Esophagus squamous epithelium (tissue), 5 donors: ENCODE measurements around the gene TIMP2. TPM values are rescaled to one million over a fixed set of nuclear protein-coding genes. Genes with fewer than 3 reads are reported as not detected.
A peak's percentile ranks its signal among the peaks of the same experiment; 100 is the strongest.

Experiments used
- DNase-seq: peaks from one replicate; lab custom pipeline; 2025; lab: John Stamatoyannopoulos, UW
- H3K27ac ChIP-seq, 4 donors: fragments of 200-600 bp; sonication (generic); one replicate each; pipeline ENCODE4 v1.5.1; 2016 to 2019; ENCODE audit warnings: mild to moderate bottlenecking in 1 of 4
- H3K27me3 ChIP-seq, 4 donors: fragments of 200-600 bp; sonication (generic); 1 replicate in 3 of 4; 2 replicates in 1 of 4; pipeline versions ENCODE4 v1.5.1 to v1.6.0; 2017 to 2021; ENCODE audit warnings: antibody characterized with exemption in 1 of 4
- H3K36me3 ChIP-seq, 3 donors: fragments of 200-600 bp; sonication (generic); one replicate each; pipeline ENCODE4 v1.5.1; 2016 to 2019
- H3K4me1 ChIP-seq, 3 donors: fragments of 200-600 bp; sonication (generic); one replicate each; pipeline ENCODE4 v1.5.1; 2017 to 2019
- H3K4me3 ChIP-seq, 4 donors: fragments of 200-600 bp; sonication (generic); 1 replicate in 3 of 4; 2 replicates in 1 of 4; pipeline ENCODE4 v1.5.1; 2016 to 2019; ENCODE audit warnings: mild to moderate bottlenecking in 2 of 4, moderate library complexity in 1 of 4
- H3K9me3 ChIP-seq, 3 donors: fragments of 200-600 bp; sonication (generic); one replicate each; pipeline ENCODE4 v1.5.1; 2016 to 2019
- CTCF ChIP-seq, 6 experiments: fragments of 450-650 bp in 4 of 6; fragments of 200-600 bp in 2 of 6; sonication (generic) in 2 of 6; IDR thresholded peaks; one replicate each; pipeline ENCODE4 v1.5.1; 2016 to 2019; ENCODE audit warnings: antibody characterized with exemption in 6 of 6, mild to moderate bottlenecking in 4 of 6, moderate library complexity in 4 of 6
- POLR2A ChIP-seq, 4 donors: fragments of 450-650 bp; IDR thresholded peaks; one replicate each; pipeline ENCODE4 v1.6.1; 2017; ENCODE audit warnings: antibody characterized with exemption in 4 of 4, mild to moderate bottlenecking in 4 of 4, moderate library complexity in 3 of 4
- WGBS, 2 donors: methylation state at CpG; one replicate each; pipeline ENCODE4 v1.1.5; 2018; 5-methylcytosine and 5-hydroxymethylcytosine counted together
- intact Hi-C: fragments of 100-400 bp; cut with DNase I; formaldehyde crosslinking; loops from one replicate; pipeline ENCODE4 v1.15.0; 2022
- total RNA-seq, 4 donors: library from RNA; depleted of rRNA; stranded (reverse); fragments of >200 nt; gene quantifications; one replicate each; pipeline ENCODE4 v1.1.0, GENCODE V29; 2016
- donor health status: DM: yes; HTN: yes; CAD: no.

TIMP2 gene
- total RNA-seq, 4 donors from 2014 or later = 6.1 to 154 (median 28.2) TPM

DNA sequence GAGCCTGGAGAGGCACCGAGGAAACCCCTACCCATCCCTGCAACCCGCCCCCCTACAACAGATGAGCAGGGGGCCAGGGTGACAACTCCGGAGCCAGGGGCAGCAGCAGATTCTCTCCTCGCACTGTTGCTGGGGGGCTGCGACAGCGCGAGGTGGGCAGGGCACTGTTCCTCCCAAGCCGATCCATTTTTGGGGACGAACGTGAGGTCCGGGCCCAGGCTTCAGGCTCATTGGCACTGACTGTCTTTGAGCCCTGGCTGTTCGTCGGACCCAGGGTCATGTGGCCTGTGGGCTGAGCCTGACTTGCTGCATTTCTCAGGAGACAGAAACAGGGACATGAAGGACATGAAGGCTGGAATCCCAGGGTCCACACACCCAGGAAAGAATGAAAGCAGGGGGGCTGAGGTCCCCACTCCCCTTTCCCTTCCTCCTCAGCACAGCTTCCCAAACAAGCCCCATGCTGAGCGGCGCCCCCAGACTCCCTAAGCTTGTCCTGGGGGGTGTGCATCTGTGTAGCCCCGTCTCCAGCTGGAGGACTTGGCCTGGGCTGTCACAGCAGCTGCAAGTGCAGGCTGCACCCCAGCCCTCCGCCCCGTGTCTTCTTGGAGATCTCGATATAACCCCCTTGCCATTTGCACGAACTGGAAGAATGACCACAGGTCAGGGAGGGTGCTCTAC, 40.9 kb downstream of the TIMP2 start:
- peak overlapping the region; percentile 78 to 96 (median 92) for H3K27ac ChIP-seq
- TF ChIP-seq CTCF (IDR thresholded peaks at IDR 0.05) = no peak
- no peak for TF ChIP-seq POLR2A (IDR thresholded peaks at IDR 0.05)
- peaks cover 33 to 86% (median 56%) of the 10 kb centered on the region in 3 donors for H3K4me1 ChIP-seq
- WGBS, 2 donors = 58 to 71% methylated on average over 6 to 9 of the region's 20 CpGs
- no peaks in the 10 kb centered on the region for H3K36me3 ChIP-seq
- H3K9me3 ChIP-seq = no peaks in the 10 kb centered on the region
- no peak for DNase-seq
- H3K27me3 ChIP-seq = no peaks in the 10 kb centered on the region
- peak overlapping the region in 3 of 4 donors; percentile 16 to 55 (median 29) for H3K4me3 ChIP-seq
- intact Hi-C loops = no loop called here

DNA sequence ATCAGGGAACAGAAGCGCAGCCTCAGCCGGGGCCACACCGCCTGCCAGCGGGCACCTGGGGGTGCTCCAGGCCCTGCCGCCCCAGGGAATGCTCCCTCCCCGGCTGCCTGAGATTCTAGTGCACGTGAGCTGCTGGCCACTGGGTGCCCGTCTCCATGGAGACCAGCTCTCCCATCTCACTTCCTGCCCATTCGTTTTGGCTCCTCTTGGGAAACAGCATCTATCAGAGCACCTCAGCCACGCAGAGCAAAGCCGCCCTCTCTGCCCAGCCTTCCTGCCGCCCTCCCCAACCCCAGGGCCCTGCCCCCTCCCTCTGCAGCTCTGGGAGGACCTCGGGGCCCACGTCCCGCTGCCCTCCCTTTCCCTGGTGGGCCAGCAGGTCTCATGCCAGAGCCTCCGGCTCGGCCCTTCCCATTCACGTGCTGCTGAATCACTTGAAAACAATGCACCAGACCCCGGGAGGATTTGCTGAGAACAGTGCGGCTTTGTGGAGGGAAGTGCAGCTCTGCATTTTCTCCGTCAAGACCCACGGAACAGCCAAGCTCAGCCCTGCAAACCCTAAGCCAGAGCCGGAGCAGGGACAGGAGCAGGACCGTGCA, 41.6 kb downstream of the TIMP2 start:
- Histone ChIP-seq H3K9me3 (no peaks in the 10 kb centered on the region), H3K36me3 (no peaks in the 10 kb centered on the region), H3K27ac (peak overlapping the region; percentile 78 to 96 (median 92)), H3K27me3 (no peaks in the 10 kb centered on the region), H3K4me3 (peak overlapping the region in 3 of 4 donors; percentile 16 to 55 (median 29)), H3K4me1 (peaks cover 38 to 86% (median 60%) of the 10 kb centered on the region in 3 donors)
- DNase-seq = no peak
- WGBS, 2 donors = 11 to 15% methylated on average over 9 to 12 of the region's 24 CpGs
- intact Hi-C loops = no loop called here
- no peak for TF ChIP-seq CTCF (IDR thresholded peaks at IDR 0.05)
- peak in 2 of 4 donors; percentile 36 to 59 for TF ChIP-seq POLR2A (IDR thresholded peaks at IDR 0.05)

DNA sequence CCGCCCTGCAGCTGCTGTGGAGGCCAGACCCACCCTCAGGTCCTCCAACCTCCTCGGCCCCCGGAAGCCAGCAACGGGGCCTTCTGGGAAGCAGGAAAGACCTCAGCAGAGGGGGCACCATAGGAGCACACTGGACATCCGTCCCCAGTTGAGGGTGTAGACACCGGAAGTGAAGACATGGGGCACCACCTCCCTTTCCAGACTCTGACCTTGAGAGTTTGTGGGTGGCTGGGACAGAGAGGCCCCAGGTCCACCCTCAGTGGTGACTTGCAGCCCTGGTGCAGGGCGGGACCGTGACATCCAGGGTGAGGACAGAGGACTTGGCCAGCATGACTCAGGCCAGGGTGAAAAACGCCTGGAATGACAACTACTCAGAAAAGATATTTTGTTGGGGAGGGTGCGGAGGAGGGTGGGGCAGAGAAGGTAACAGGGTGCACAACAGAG, 42.1 kb downstream of the TIMP2 start:
- Histone ChIP-seq H3K9me3 (no peaks in the 10 kb centered on the region), H3K27ac (peak overlapping the region; percentile 78 to 96 (median 92)), H3K4me3 (peak overlapping the region in 3 of 4 donors; percentile 16 to 55 (median 29)), H3K27me3 (no peaks in the 10 kb centered on the region), H3K36me3 (no peaks in the 10 kb centered on the region), H3K4me1 (peaks cover 38 to 90% (median 63%) of the 10 kb centered on the region in 3 donors)
- intact Hi-C loops = no loop called here
- TF ChIP-seq POLR2A (IDR thresholded peaks at IDR 0.05) (no peak), CTCF (IDR thresholded peaks at IDR 0.05) (no peak)
- DNase-seq = no peak
- WGBS, 2 donors = 29 to 53% methylated on average over 3 to 7 of the region's 10 CpGs

DNA sequence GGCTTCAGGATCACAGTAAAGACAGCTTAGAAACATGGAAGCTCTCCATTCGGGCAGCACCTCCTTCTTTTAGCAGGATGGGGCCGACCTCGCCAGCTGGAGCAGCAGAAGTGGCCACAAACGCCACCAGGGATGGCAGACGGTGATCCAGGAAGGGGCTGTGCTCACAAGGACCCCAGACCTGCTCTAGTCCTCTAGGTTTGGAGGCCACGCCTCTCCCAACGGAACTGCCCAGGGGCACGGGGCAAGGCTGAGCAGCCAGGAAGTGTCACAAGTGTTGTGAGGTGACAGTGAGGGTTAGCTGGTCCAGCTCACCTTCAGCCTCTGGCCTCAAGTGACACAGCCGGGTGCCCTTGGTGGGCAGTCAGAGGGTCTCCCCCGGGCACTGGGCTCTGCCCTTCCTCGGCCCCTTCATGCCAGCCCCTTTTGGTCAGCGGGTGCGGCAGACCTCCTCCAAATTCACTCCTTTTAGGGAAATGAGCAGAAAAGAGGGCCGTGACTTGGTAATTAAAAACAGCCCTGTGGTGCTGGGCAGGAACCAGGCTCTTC, 42.6 kb downstream of the TIMP2 start:
- WGBS, 2 donors = 30% methylated on average over 2 of the region's 14 CpGs; no CpG with 5 or more reads in 1 of the 2 donors
- intact Hi-C loops = no loop called here
- no peak for DNase-seq
- no peaks in the 10 kb centered on the region for H3K9me3 ChIP-seq
- no peaks in the 10 kb centered on the region for H3K27me3 ChIP-seq
- H3K4me1 ChIP-seq = peaks cover 38 to 95% (median 63%) of the 10 kb centered on the region in 3 donors
- H3K4me3 ChIP-seq = peak overlapping the region in 2 of 4 donors; percentile 29 to 55
- peak overlapping the region; percentile 78 to 96 (median 92) for H3K27ac ChIP-seq
- no peaks in the 10 kb centered on the region for H3K36me3 ChIP-seq
- TF ChIP-seq CTCF (IDR thresholded peaks at IDR 0.05) (no peak), POLR2A (IDR thresholded peaks at IDR 0.05) (no peak)
